ENCODE results near the gene GRWD1.

GRWD1 gene

GRCh38 chr19:48499316-48500090, 53.7 kb downstream of the GRWD1 start:
- TF ChIP-seq GLIS3 (CRISPR knock-in tag; IDR thresholded peaks at IDR 0.05) (no peak), ARNTL (CRISPR knock-in tag; IDR thresholded peaks at IDR 0.05; ENCODE audit: borderline replicate concordance, low read depth) (no peak), CSDC2 (CRISPR knock-in tag; IDR thresholded peaks at IDR 0.05) (no peak), ZNF8 (CRISPR knock-in tag; IDR thresholded peaks at IDR 0.05) (no peak), ZC3H10 (CRISPR knock-in tag; IDR thresholded peaks at IDR 0.05) (no peak), ZNF565 (CRISPR knock-in tag; conservative IDR thresholded peaks at IDR 0.05; ENCODE audit: low read depth) (no peak), TSHZ2 (CRISPR knock-in tag; IDR thresholded peaks at IDR 0.05) (no peak), ZFP30 (CRISPR knock-in tag; IDR thresholded peaks at IDR 0.05) (no peak), RARB (CRISPR knock-in tag; IDR thresholded peaks at IDR 0.05) (no peak), BACH2 (CRISPR knock-in tag; IDR thresholded peaks at IDR 0.05; ENCODE audit: borderline replicate concordance) (no peak), TOX (CRISPR knock-in tag; IDR thresholded peaks at IDR 0.05; ENCODE audit: borderline replicate concordance) (no peak), TCF4 (CRISPR knock-in tag; IDR thresholded peaks at IDR 0.05; ENCODE audit: borderline replicate concordance) (no peak), PATZ1 (CRISPR knock-in tag; IDR thresholded peaks at IDR 0.05; ENCODE audit: borderline replicate concordance) (no peak), ZFP3 (CRISPR knock-in tag; IDR thresholded peaks at IDR 0.05) (no peak), CSRNP3 (CRISPR knock-in tag; IDR thresholded peaks at IDR 0.05) (no peak), OSR1 (CRISPR knock-in tag; IDR thresholded peaks at IDR 0.05) (no peak), PPARA (CRISPR knock-in tag; IDR thresholded peaks at IDR 0.05; ENCODE audit: borderline replicate concordance) (no peak), ZNF70 (CRISPR knock-in tag; IDR thresholded peaks at IDR 0.05) (no peak)
- ATAC-seq: no peak

- TF ChIP-seq BACH2 (CRISPR knock-in tag; IDR thresholded peaks at IDR 0.05; ENCODE audit: borderline replicate concordance) (no peak), ZFP30 (CRISPR knock-in tag; IDR thresholded peaks at IDR 0.05) (no peak), TOX (CRISPR knock-in tag; IDR thresholded peaks at IDR 0.05; ENCODE audit: borderline replicate concordance) (no peak), ZNF8 (CRISPR knock-in tag; IDR thresholded peaks at IDR 0.05) (no peak), ISL1 (CRISPR knock-in tag; IDR thresholded peaks at IDR 0.05) (no peak), OSR1 (CRISPR knock-in tag; IDR thresholded peaks at IDR 0.05) (no peak), GLIS3 (CRISPR knock-in tag; IDR thresholded peaks at IDR 0.05) (no peak), RARB (CRISPR knock-in tag; IDR thresholded peaks at IDR 0.05) (no peak), ARNTL (CRISPR knock-in tag; IDR thresholded peaks at IDR 0.05; ENCODE audit: borderline replicate concordance, low read depth) (no peak), ZNF565 (CRISPR knock-in tag; conservative IDR thresholded peaks at IDR 0.05; ENCODE audit: low read depth) (no peak), TSHZ2 (CRISPR knock-in tag; IDR thresholded peaks at IDR 0.05) (no peak), PPARA (CRISPR knock-in tag; IDR thresholded peaks at IDR 0.05; ENCODE audit: borderline replicate concordance) (no peak), CSRNP3 (CRISPR knock-in tag; IDR thresholded peaks at IDR 0.05) (no peak), POU6F1 (CRISPR knock-in tag; IDR thresholded peaks at IDR 0.05; ENCODE audit: borderline replicate concordance, low read depth) (no peak), ZNF70 (CRISPR knock-in tag; IDR thresholded peaks at IDR 0.05) (no peak), CREB5 (CRISPR knock-in tag; IDR thresholded peaks at IDR 0.05; ENCODE audit: low read depth) (no peak), SNAI2 (CRISPR knock-in tag; IDR thresholded peaks at IDR 0.05) (no peak)
- ATAC-seq: no peak
These were observed 55.2 kb downstream of the GRWD1 start for GRCh38 chr19:48500830-48501493.

All from SK-N-SH treated with all-trans-retinoic acid at 6 μM for 48 hours (cell line).